Sigmoid colon (tissue), 3 donors: ENCODE measurements around the gene CDC42SE2.

ENCODE experiments used
- POLR2A ChIP-seq, 2 donors: fragments of 450-650 bp; IDR thresholded peaks; one replicate each; pipeline ENCODE4 v1.6.1; 2016; ENCODE audit warnings: antibody characterized with exemption in 2 of 2, mild to moderate bottlenecking in 2 of 2, moderate library complexity in 2 of 2
- TF ChIP-seq, protein P1 (sequence below), 4 experiments: fragments of 450-650 bp in 3 of 4; fragments of 200-600 bp in 1 of 4; IDR thresholded peaks; one replicate each; pipeline ENCODE4 v1.5.1; 2016 to 2019; ENCODE audit warnings: antibody characterized with exemption in 4 of 4, mild to moderate bottlenecking in 3 of 4, moderate library complexity in 2 of 4

DNA sequence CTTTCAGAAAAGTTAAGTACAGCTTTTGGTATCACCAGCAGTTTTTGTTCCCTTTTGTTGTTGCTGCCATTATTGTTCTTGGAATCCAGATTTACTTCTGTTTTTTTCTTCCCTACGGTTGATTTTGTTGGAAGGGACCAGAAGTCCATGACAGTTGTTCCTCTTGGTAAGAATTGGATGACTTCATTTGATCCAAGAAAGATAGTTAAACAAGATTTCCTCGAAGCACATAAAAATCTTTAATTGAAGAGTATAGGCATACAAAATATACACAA is 65.4 kb downstream of the CDC42SE2 start:
- TF ChIP-seq POLR2A (IDR thresholded peaks at IDR 0.05), result no peak
- TF ChIP-seq, protein P1, sequence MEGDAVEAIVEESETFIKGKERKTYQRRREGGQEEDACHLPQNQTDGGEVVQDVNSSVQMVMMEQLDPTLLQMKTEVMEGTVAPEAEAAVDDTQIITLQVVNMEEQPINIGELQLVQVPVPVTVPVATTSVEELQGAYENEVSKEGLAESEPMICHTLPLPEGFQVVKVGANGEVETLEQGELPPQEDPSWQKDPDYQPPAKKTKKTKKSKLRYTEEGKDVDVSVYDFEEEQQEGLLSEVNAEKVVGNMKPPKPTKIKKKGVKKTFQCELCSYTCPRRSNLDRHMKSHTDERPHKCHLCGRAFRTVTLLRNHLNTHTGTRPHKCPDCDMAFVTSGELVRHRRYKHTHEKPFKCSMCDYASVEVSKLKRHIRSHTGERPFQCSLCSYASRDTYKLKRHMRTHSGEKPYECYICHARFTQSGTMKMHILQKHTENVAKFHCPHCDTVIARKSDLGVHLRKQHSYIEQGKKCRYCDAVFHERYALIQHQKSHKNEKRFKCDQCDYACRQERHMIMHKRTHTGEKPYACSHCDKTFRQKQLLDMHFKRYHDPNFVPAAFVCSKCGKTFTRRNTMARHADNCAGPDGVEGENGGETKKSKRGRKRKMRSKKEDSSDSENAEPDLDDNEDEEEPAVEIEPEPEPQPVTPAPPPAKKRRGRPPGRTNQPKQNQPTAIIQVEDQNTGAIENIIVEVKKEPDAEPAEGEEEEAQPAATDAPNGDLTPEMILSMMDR (IDR thresholded peaks at IDR 0.05), result no peak
